IMR-90 (cell line): ENCODE data around the gene UPF1.

Source experiments
- BHLHE40 ChIP-seq: fragments of 150-350 bp; IDR thresholded peaks from 2 replicates; pipeline ENCODE4 v1.6.1; 2016; ENCODE audit warnings: mild to moderate bottlenecking, low read depth, low read length
- CEBPB ChIP-seq: IDR thresholded peaks from 2 replicates; pipeline ENCODE4 v1.6.1; 2012; ENCODE audit warnings: low read depth, low read length, improper control_type of control experiment
- CHD1 ChIP-seq: IDR thresholded peaks from 2 replicates; pipeline ENCODE4 v1.6.1; 2012; ENCODE audit warnings: low read depth, low read length, improper control_type of control experiment
- CTCF ChIP-seq: conservative IDR thresholded peaks from 2 replicates; pipeline ENCODE4 v1.5.1; 2012; ENCODE audit warnings: mild to moderate bottlenecking, low read depth, low read length, improper control_type of control experiment
- MAFK ChIP-seq: IDR thresholded peaks from 2 replicates; pipeline ENCODE4 v1.6.1; 2012; ENCODE audit warnings: low read depth, low read length, improper control_type of control experiment
- MAZ ChIP-seq: IDR thresholded peaks from 2 replicates; pipeline ENCODE4 v1.6.1; 2012; ENCODE audit warnings: low read depth, mild to moderate bottlenecking, low read length, improper control_type of control experiment, moderate library complexity, borderline replicate concordance
- MXI1 ChIP-seq: IDR thresholded peaks from 2 replicates; pipeline ENCODE4 v1.6.1; 2012; ENCODE audit warnings: low read depth, mild to moderate bottlenecking, low read length, moderate library complexity, borderline replicate concordance
- POLR2A ChIP-seq: IDR thresholded peaks from 2 replicates; pipeline ENCODE4 v1.6.1; 2012; ENCODE audit warnings: mild to moderate bottlenecking, low read depth, low read length
- RAD21 ChIP-seq: IDR thresholded peaks from 2 replicates; pipeline ENCODE4 v1.6.1; 2012; ENCODE audit warnings: low read length, improper control_type of control experiment
- RCOR1 ChIP-seq: IDR thresholded peaks from 2 replicates; pipeline ENCODE4 v1.6.1; 2012; ENCODE audit warnings: mild to moderate bottlenecking, low read length, improper control_type of control experiment; ENCODE audit not compliant: insufficient replicate concordance

DNA sequence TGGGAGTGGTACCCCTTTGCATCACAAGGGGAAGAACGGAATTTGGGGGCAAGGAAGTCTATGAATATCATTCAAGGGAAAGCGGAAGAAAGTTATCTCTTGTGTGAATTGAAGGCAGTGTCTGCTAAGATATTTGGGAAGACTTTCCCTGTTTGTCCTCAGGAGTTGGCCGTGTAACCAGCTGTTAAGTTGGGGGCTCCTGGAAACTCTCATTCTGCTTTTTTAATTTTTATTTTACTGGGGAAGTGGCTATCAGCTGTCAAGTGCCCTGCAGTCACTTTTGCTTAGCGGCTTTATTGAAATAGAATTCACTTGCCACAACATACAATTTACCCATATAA is 2.9 kb downstream of the UPF1 start:
- TF ChIP-seq CTCF (no peak), MAFK (no peak), POLR2A (no peak), CEBPB (no peak), MAZ (no peak), CHD1 (no peak), MXI1 (no peak), RCOR1 (no peak), RAD21 (no peak), BHLHE40 (no peak)
